Measurements from ENCODE around the gene COL4A6. TPM values are rescaled to one million over a fixed set of nuclear protein-coding genes. Genes with fewer than 3 reads are reported as not detected.

Gene COL4A6
- polyA plus RNA-seq, 1 experiment, result 20.2 TPM

GRCh38 chrX:108160309-108160708 is 277.9 kb downstream of the COL4A6 start:
- Histone ChIP-seq H3K27ac (ENCODE audit: low read depth, low read length) (no peak overlapping the region), H3K27me3 (ENCODE audit: control insufficient read depth, insufficient read depth, low read length) (no peaks in the 10 kb centered on the region), H3K9me3 (ENCODE audit: control insufficient read depth, insufficient read depth, low read length) (no peaks in the 10 kb centered on the region), H3K4me3 (ENCODE audit: low read depth, low read length) (no peak overlapping the region)
- DNase-seq (ENCODE audit: low read depth, low spot score), result no peak
- POLR2A ChIA-PET, result no interaction called here
- CTCF ChIA-PET, result no interaction called here
- TF ChIP-seq CTCF (IDR thresholded peaks at IDR 0.05; ENCODE audit: low read depth, low read length), result no peak

- ChIA-PET POLR2A (no interaction called here), CTCF (no interaction called here)
- TF ChIP-seq CTCF (IDR thresholded peaks at IDR 0.05; ENCODE audit: low read depth, low read length), result no peak
- no peaks in the 10 kb centered on the region for H3K27me3 ChIP-seq (ENCODE audit: control insufficient read depth, insufficient read depth, low read length)
- H3K27ac ChIP-seq (ENCODE audit: low read depth, low read length), result no peak overlapping the region
- no peak for DNase-seq (ENCODE audit: low read depth, low spot score)
- H3K4me3 ChIP-seq (ENCODE audit: low read depth, low read length), result no peak overlapping the region
- no peaks in the 10 kb centered on the region for H3K9me3 ChIP-seq (ENCODE audit: control insufficient read depth, insufficient read depth, low read length)
Observed at GRCh38 chrX:108159028-108159670, 279.1 kb downstream of the COL4A6 start.

- no peak overlapping the region for H3K4me3 ChIP-seq (ENCODE audit: low read depth, low read length)
- DNase-seq (ENCODE audit: low read depth, low spot score), result no peak
- CTCF ChIA-PET, result no interaction called here
- H3K9me3 ChIP-seq (ENCODE audit: control insufficient read depth, insufficient read depth, low read length), result no peaks in the 10 kb centered on the region
- POLR2A ChIA-PET, result no interaction called here
- no peaks in the 10 kb centered on the region for H3K27me3 ChIP-seq (ENCODE audit: control insufficient read depth, insufficient read depth, low read length)
- no peak for TF ChIP-seq CTCF (IDR thresholded peaks at IDR 0.05; ENCODE audit: low read depth, low read length)
- no peak overlapping the region for H3K27ac ChIP-seq (ENCODE audit: low read depth, low read length)
Observed at GRCh38 chrX:108157628-108158027, 280.6 kb downstream of the COL4A6 start.

GRCh38 chrX:108156934-108157466 is 281.2 kb downstream of the COL4A6 start:
- no peak for TF ChIP-seq CTCF (IDR thresholded peaks at IDR 0.05; ENCODE audit: low read depth, low read length)
- DNase-seq (ENCODE audit: low read depth, low spot score), result no peak

GRCh38 chrX:108156082-108156481 is 282.1 kb downstream of the COL4A6 start:
- H3K9me3 ChIP-seq (ENCODE audit: control insufficient read depth, insufficient read depth, low read length), result no peaks in the 10 kb centered on the region
- POLR2A ChIA-PET, result no interaction called here
- H3K27ac ChIP-seq (ENCODE audit: low read depth, low read length), result no peak overlapping the region
- no peaks in the 10 kb centered on the region for H3K27me3 ChIP-seq (ENCODE audit: control insufficient read depth, insufficient read depth, low read length)
- H3K4me3 ChIP-seq (ENCODE audit: low read depth, low read length), result no peak overlapping the region
- DNase-seq (ENCODE audit: low read depth, low spot score), result no peak
- CTCF ChIA-PET, result no interaction called here
- TF ChIP-seq CTCF (IDR thresholded peaks at IDR 0.05; ENCODE audit: low read depth, low read length), result no peak

More at GRCh38 chrX:108156934-108157466, 281.2 kb downstream of the COL4A6 start:
- H3K9me3 ChIP-seq (ENCODE audit: control insufficient read depth, insufficient read depth, low read length), result no peaks in the 10 kb centered on the region
- no peak overlapping the region for H3K4me3 ChIP-seq (ENCODE audit: low read depth, low read length)
- CTCF ChIA-PET, result no interaction called here
- POLR2A ChIA-PET, result no interaction called here
- no peaks in the 10 kb centered on the region for H3K27me3 ChIP-seq (ENCODE audit: control insufficient read depth, insufficient read depth, low read length)
- no peak overlapping the region for H3K27ac ChIP-seq (ENCODE audit: low read depth, low read length)
